HFFc6 (cell line): Measurements from ENCODE around the gene GRPEL2. TPM values are rescaled to one million over a fixed set of nuclear protein-coding genes. Genes with fewer than 3 reads are reported as not detected.

Experiments used
- DNase-seq: peaks from one replicate; pipeline ENCODE4 v3.0.0-alpha.2; 2018
- H3K27ac Mint-ChIP-seq: 2 replicates; pipeline ENCODE4 v1.8.0; 2020; ENCODE audit warnings: mild to moderate bottlenecking, mixed read lengths
- H3K27me3 Mint-ChIP-seq: 2 replicates; pipeline ENCODE4 v1.8.0; 2021; ENCODE audit warnings: mild to moderate bottlenecking, moderate library complexity, mixed read lengths; ENCODE audit not compliant: insufficient read depth
- H3K36me3 Mint-ChIP-seq: 2 replicates; pipeline ENCODE4 v1.8.0; 2021; ENCODE audit warnings: low read depth, mixed read lengths
- H3K4me1 Mint-ChIP-seq: 2 replicates; pipeline ENCODE4 v1.8.0; 2020; ENCODE audit warnings: low read depth, mixed read lengths
- H3K4me3 Mint-ChIP-seq: 2 replicates; pipeline ENCODE4 v1.8.0; 2020; ENCODE audit warnings: mild to moderate bottlenecking, moderate library complexity, mixed read lengths
- H3K9me3 Mint-ChIP-seq: 2 replicates; pipeline ENCODE4 v1.8.0; 2020; ENCODE audit warnings: mild to moderate bottlenecking, mixed read lengths
- CTCF ChIP-seq: fragments of 200-600 bp; sonication (generic); IDR thresholded peaks from 2 replicates; pipeline ENCODE4 v1.5.0; 2021; ENCODE audit warnings: antibody characterized with exemption, mild to moderate bottlenecking
- long read RNA-seq: library from polyadenylated mRNA; unstranded; transcript quantifications from one replicate; pipeline ENCODE4 v2.0.0, GENCODE V29; 2019
- total RNA-seq, 6 experiments: library from RNA; stranded (reverse); fragmentation: NEBNext Ultra II Directional; extraction: Animal tissue kit (Norgen Biotek cat#: 25700); gene quantifications; 2 replicates in 1 of 6; 3 replicates in 5 of 6; pipeline ENCODE4 v1.2.3, GENCODE V29; 2021

Gene GRPEL2
- total RNA-seq, result 10 to 100 TPM; 15.6 to 18.9 (median 17.5) TPM
- long read RNA-seq, full-length matches to known transcripts, result 5 of 9 reads
- long read RNA-seq, partial matches to known transcripts, result 1 of 9 reads
- long read RNA-seq, other reads (novel, unspliced or antisense), result 3 of 9 reads

GRCh38 chr5:149345147-149345891 is at the start of gene GRPEL2:
Gene GRPEL2, plus strand, starts transcription at chr5:149345499. Its CDS starts 41 bp downstream, at chr5:149345540.
- peaks cover 45% of the 10 kb centered on the region for H3K4me1 Mint-ChIP-seq
- peak within 1 kb of the TSS; percentile 90 for H3K27ac Mint-ChIP-seq
- peak within 1 kb of the TSS; percentile 95 for H3K4me3 Mint-ChIP-seq
- peaks cover 37% of the 10 kb centered on the region for H3K36me3 Mint-ChIP-seq
- H3K27me3 Mint-ChIP-seq, result peaks cover 3% of the 10 kb centered on the region
- DNase-seq, result peak; percentile 97
- no peaks in the 10 kb centered on the region; the same call in 1 of the 2 replicates for H3K9me3 Mint-ChIP-seq
- no peak for TF ChIP-seq CTCF

- Mint-ChIP-seq H3K9me3 (no peaks in the 10 kb centered on the region), H3K4me3 (no peak overlapping the region), H3K4me1 (peaks cover 44% of the 10 kb centered on the region), H3K36me3 (no peaks in the 10 kb centered on the region), H3K27ac (no peak overlapping the region), H3K27me3 (peaks cover 3% of the 10 kb centered on the region; the same call in 1 of the 2 replicates)
- no peak for DNase-seq
- no peak for TF ChIP-seq CTCF
Measured at GRCh38 chr5:149297340-149298025, 47.8 kb upstream of the GRPEL2 start.

GRCh38 chr5:149298163-149298562 is 47.1 kb upstream of the GRPEL2 start:
- Mint-ChIP-seq H3K4me1 (peaks cover 47% of the 10 kb centered on the region), H3K27me3 (peaks cover 3% of the 10 kb centered on the region; the same call in 1 of the 2 replicates), H3K4me3 (no peak overlapping the region), H3K9me3 (no peaks in the 10 kb centered on the region), H3K36me3 (no peaks in the 10 kb centered on the region), H3K27ac (no peak overlapping the region)
- no peak for TF ChIP-seq CTCF
- DNase-seq, result no peak

- DNase-seq, result no peak
- Mint-ChIP-seq H3K27ac (no peak overlapping the region), H3K4me3 (no peak overlapping the region), H3K36me3 (no peaks in the 10 kb centered on the region), H3K9me3 (no peaks in the 10 kb centered on the region), H3K27me3 (peaks cover 3% of the 10 kb centered on the region; the same call in 1 of the 2 replicates), H3K4me1 (peaks cover 47% of the 10 kb centered on the region)
- TF ChIP-seq CTCF, result no peak
Measured at GRCh38 chr5:149298842-149299404, 46.4 kb upstream of the GRPEL2 start.

- H3K4me3 Mint-ChIP-seq, result no peak overlapping the region
- H3K9me3 Mint-ChIP-seq, result no peaks in the 10 kb centered on the region
- no peaks in the 10 kb centered on the region for H3K36me3 Mint-ChIP-seq
- peaks cover 47% of the 10 kb centered on the region for H3K4me1 Mint-ChIP-seq
- H3K27ac Mint-ChIP-seq, result no peak overlapping the region
- H3K27me3 Mint-ChIP-seq, result peaks cover 4% of the 10 kb centered on the region
- DNase-seq, result no peak
- no peak for TF ChIP-seq CTCF
Measured at GRCh38 chr5:149299451-149300054, 45.7 kb upstream of the GRPEL2 start.
